Measurements from ENCODE around the gene MRGPRE.

The MRGPRE gene

GRCh38 chr11:3225826-3226750 is 6.1 kb downstream of the MRGPRE start:
- no peak for DNase-seq

GRCh38 chr11:3225159-3225758 is 7.0 kb downstream of the MRGPRE start:
- DNase-seq: no peak

GRCh38 chr11:3224401-3225057 is 7.7 kb downstream of the MRGPRE start:
- DNase-seq: no peak

- DNase-seq: no peak
These were observed 8.3 kb downstream of the MRGPRE start for GRCh38 chr11:3223932-3224381.

- no peak for DNase-seq
These were observed 9.0 kb downstream of the MRGPRE start for GRCh38 chr11:3222941-3223915.

GRCh38 chr11:3222003-3222855 is 10.0 kb downstream of the MRGPRE start:
- no peak for DNase-seq

- DNase-seq: no peak
These were observed 10.7 kb downstream of the MRGPRE start for GRCh38 chr11:3221408-3222002.

- DNase-seq: no peak
These were observed 11.5 kb downstream of the MRGPRE start for GRCh38 chr11:3220521-3221407.

- DNase-seq: no peak
These were observed 12.1 kb downstream of the MRGPRE start for GRCh38 chr11:3220101-3220500.

GRCh38 chr11:3219281-3219892 is 12.8 kb downstream of the MRGPRE start:
- DNase-seq: no peak

GRCh38 chr11:3218483-3219280 is 13.5 kb downstream of the MRGPRE start, which contains the start of gene MRGPRG:
Gene MRGPRG, minus strand, starts transcription at chr11:3218813. Its CDS starts 0 bp downstream, at chr11:3218813.
- no peak for DNase-seq

GRCh38 chr11:3217818-3218482 is 14.3 kb downstream of the MRGPRE start:
- no peak for DNase-seq

GRCh38 chr11:3216027-3216525 is 16.1 kb downstream of the MRGPRE start:
- no peak for DNase-seq

- DNase-seq: no peak
These were observed 16.7 kb downstream of the MRGPRE start for GRCh38 chr11:3215346-3216026.

GRCh38 chr11:3214420-3214699 is 17.9 kb downstream of the MRGPRE start:
- DNase-seq: no peak

- no peak for DNase-seq
These were observed 18.4 kb downstream of the MRGPRE start for GRCh38 chr11:3213659-3214419.

- DNase-seq: no peak
These were observed 23.9 kb downstream of the MRGPRE start for GRCh38 chr11:3208272-3208671.
